HL-60 (cell line): Measurements from ENCODE around the gene IER2.
"Not testable (repeated sequence)": the region's sequence is repeated elsewhere in the genome, so short reads cannot be mapped to it uniquely, and the experiment has no call there.

Experiments used
- DNase-seq, 2 experiments: peaks; one replicate each; pipeline ENCODE4 v3.0.0-alpha.2; 2010 to 2020; ENCODE audit warnings: low read depth in 1 of 2, low spot score in 1 of 2
- H3K27ac ChIP-seq: fragments of 250-450 bp; sonication (Bioruptor Pico); replicated peaks from 2 replicates; pipeline ENCODE4 v1.5.1; 2020; ENCODE audit warnings: mild to moderate bottlenecking, moderate library complexity
- H3K27me3 ChIP-seq: fragments of 250-450 bp; sonication (Bioruptor Pico); 2 replicates; pipeline ENCODE4 v1.5.1; 2021; ENCODE audit warnings: mild to moderate bottlenecking, moderate library complexity; ENCODE audit not compliant: insufficient read depth, poor library complexity, severe bottlenecking
- H3K4me3 ChIP-seq: replicated peaks from 2 replicates; pipeline ENCODE4 v1.5.1; 2011; ENCODE audit warnings: mild to moderate bottlenecking, control low read depth, low read length; ENCODE audit not compliant: insufficient read depth
- GABPA ChIP-seq: IDR thresholded peaks from 2 replicates; pipeline ENCODE4 v1.6.1; 2012; ENCODE audit warnings: low read depth
- POLR2AphosphoS5 ChIP-seq: IDR thresholded peaks from 2 replicates; pipeline ENCODE4 v1.6.1; 2012; ENCODE audit warnings: low read depth
- SPI1 ChIP-seq: IDR thresholded peaks from 2 replicates; pipeline ENCODE4 v1.6.1; 2012; ENCODE audit warnings: low read depth, mild to moderate bottlenecking, borderline replicate concordance
- TF ChIP-seq, protein P1 (sequence below): IDR thresholded peaks from 2 replicates; pipeline ENCODE4 v1.6.1; 2012; ENCODE audit warnings: low read depth; ENCODE audit not compliant: insufficient replicate concordance
- TF ChIP-seq, protein P2 (sequence below): IDR thresholded peaks from one replicate; pipeline ENCODE4 v1.5.1; 2011; ENCODE audit warnings: low read length, control low read depth, inconsistent platforms; ENCODE audit not compliant: insufficient read depth

The IER2 gene

DNA sequence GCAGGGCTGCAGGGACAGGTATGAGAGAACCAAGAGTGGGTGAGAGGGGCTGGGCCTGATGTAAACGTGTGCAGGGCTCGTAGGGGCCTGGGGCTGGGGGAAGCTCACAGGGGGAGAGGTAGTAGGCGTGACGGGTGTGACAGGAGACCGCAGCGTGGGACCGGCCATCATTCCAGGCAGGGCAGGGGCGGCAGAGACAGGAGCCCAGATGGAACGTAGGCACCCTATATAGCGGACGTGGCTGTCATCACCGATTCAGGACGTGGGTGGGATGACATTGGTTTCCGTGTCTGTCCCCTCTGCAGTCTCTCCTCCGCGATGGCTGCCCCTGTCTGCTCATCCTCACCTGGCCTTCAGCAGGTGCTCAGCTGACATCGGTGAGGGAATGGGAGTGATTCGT is 48.4 kb downstream of the IER2 start:
- Histone ChIP-seq H3K27me3 (no peaks in the 10 kb centered on the region), H3K4me3 (no peak overlapping the region), H3K27ac (no peak overlapping the region)
- DNase-seq: no peak
- no peak for TF ChIP-seq POLR2AphosphoS5
- no peak for TF ChIP-seq GABPA
- TF ChIP-seq, protein P1, sequence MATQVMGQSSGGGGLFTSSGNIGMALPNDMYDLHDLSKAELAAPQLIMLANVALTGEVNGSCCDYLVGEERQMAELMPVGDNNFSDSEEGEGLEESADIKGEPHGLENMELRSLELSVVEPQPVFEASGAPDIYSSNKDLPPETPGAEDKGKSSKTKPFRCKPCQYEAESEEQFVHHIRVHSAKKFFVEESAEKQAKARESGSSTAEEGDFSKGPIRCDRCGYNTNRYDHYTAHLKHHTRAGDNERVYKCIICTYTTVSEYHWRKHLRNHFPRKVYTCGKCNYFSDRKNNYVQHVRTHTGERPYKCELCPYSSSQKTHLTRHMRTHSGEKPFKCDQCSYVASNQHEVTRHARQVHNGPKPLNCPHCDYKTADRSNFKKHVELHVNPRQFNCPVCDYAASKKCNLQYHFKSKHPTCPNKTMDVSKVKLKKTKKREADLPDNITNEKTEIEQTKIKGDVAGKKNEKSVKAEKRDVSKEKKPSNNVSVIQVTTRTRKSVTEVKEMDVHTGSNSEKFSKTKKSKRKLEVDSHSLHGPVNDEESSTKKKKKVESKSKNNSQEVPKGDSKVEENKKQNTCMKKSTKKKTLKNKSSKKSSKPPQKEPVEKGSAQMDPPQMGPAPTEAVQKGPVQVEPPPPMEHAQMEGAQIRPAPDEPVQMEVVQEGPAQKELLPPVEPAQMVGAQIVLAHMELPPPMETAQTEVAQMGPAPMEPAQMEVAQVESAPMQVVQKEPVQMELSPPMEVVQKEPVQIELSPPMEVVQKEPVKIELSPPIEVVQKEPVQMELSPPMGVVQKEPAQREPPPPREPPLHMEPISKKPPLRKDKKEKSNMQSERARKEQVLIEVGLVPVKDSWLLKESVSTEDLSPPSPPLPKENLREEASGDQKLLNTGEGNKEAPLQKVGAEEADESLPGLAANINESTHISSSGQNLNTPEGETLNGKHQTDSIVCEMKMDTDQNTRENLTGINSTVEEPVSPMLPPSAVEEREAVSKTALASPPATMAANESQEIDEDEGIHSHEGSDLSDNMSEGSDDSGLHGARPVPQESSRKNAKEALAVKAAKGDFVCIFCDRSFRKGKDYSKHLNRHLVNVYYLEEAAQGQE: no peak
- TF ChIP-seq, protein P2, sequence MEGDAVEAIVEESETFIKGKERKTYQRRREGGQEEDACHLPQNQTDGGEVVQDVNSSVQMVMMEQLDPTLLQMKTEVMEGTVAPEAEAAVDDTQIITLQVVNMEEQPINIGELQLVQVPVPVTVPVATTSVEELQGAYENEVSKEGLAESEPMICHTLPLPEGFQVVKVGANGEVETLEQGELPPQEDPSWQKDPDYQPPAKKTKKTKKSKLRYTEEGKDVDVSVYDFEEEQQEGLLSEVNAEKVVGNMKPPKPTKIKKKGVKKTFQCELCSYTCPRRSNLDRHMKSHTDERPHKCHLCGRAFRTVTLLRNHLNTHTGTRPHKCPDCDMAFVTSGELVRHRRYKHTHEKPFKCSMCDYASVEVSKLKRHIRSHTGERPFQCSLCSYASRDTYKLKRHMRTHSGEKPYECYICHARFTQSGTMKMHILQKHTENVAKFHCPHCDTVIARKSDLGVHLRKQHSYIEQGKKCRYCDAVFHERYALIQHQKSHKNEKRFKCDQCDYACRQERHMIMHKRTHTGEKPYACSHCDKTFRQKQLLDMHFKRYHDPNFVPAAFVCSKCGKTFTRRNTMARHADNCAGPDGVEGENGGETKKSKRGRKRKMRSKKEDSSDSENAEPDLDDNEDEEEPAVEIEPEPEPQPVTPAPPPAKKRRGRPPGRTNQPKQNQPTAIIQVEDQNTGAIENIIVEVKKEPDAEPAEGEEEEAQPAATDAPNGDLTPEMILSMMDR: no peak
- no peak for TF ChIP-seq SPI1

DNA sequence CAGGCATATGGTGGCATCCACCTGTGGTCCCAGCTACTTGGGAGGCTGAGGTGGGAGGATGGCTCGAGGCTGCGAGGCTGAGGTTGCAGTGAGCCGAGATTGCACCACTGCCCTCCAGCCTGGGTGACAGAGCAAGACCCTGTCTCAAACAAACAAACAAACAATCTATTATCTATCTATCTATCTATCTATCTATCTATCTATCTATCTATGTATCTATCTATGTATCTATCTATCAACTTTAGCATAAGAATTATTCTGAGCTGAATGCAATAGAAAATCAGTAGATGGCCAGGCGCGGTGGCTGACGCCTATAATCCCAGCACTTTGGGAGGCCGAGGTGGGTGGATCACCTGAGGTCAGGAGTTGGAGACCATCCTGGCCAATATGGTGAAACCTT is 51.9 kb downstream of the IER2 start:
- H3K27ac ChIP-seq, H3K4me3 ChIP-seq, DNase-seq, H3K27me3 ChIP-seq: not testable (repeated sequence)
